ENCODE measurements around the gene SLC25A20.
"Not testable (repeated sequence)": the region's sequence is repeated elsewhere in the genome, so short reads cannot be mapped to it uniquely, and the experiment has no call there.

The SLC25A20 gene

GRCh38 chr3:48848816-48849515 is 49.7 kb downstream of the SLC25A20 start:
- DNase-seq (ENCODE audit: extremely low spot score, insufficient read length, low read depth) (no peak), FAIRE-seq (no peak)

- DNase-seq (ENCODE audit: extremely low spot score, insufficient read length, low read depth) (peak; percentile 96), FAIRE-seq (peak; percentile 93)
Measured at GRCh38 chr3:48847504-48848423, 50.9 kb downstream of the SLC25A20 start, which contains the start of gene PRKAR2A. Gene PRKAR2A (minus strand): TSS chr3:48847874. CDS start chr3:48847596, 278 bp downstream.

GRCh38 chr3:48847053-48847503 is 51.6 kb downstream of the SLC25A20 start:
- no peak for DNase-seq (ENCODE audit: extremely low spot score, insufficient read length, low read depth)
- FAIRE-seq: peak; percentile 70

- no peak for FAIRE-seq
Measured at GRCh38 chr3:48845170-48845569, 53.5 kb downstream of the SLC25A20 start.

GRCh38 chr3:48837163-48837562 is 61.5 kb downstream of the SLC25A20 start:
- DNase-seq (ENCODE audit: extremely low spot score, insufficient read length, low read depth) (no peak), FAIRE-seq (no peak)

More at GRCh38 chr3:48845170-48845569, 53.5 kb downstream of the SLC25A20 start:
- DNase-seq (ENCODE audit: extremely low spot score, insufficient read length, low read depth): no peak

GRCh38 chr3:48835650-48836366 is 62.9 kb downstream of the SLC25A20 start:
- no peak for DNase-seq (ENCODE audit: extremely low spot score, insufficient read length, low read depth)
- FAIRE-seq: no peak

GRCh38 chr3:48832684-48833083 is 66.0 kb downstream of the SLC25A20 start:
- FAIRE-seq (no peak), DNase-seq (ENCODE audit: extremely low spot score, insufficient read length, low read depth) (no peak)

GRCh38 chr3:48830715-48831114 is 68.0 kb downstream of the SLC25A20 start:
- FAIRE-seq (no peak), DNase-seq (ENCODE audit: extremely low spot score, insufficient read length, low read depth) (no peak)

- DNase-seq (ENCODE audit: extremely low spot score, insufficient read length, low read depth); FAIRE-seq: not testable (repeated sequence)
Measured at GRCh38 chr3:48829525-48829924, 69.2 kb downstream of the SLC25A20 start.

- not testable (repeated sequence) for FAIRE-seq; DNase-seq (ENCODE audit: extremely low spot score, insufficient read length, low read depth)
Measured at GRCh38 chr3:48827874-48828273, 70.8 kb downstream of the SLC25A20 start.

GRCh38 chr3:48826451-48826850 is 72.2 kb downstream of the SLC25A20 start:
- DNase-seq (ENCODE audit: extremely low spot score, insufficient read length, low read depth) (no peak), FAIRE-seq (no peak)

- FAIRE-seq (no peak), DNase-seq (ENCODE audit: extremely low spot score, insufficient read length, low read depth) (no peak)
Measured at GRCh38 chr3:48820612-48821324, 77.9 kb downstream of the SLC25A20 start.

- no peak for DNase-seq (ENCODE audit: extremely low spot score, insufficient read length, low read depth)
- no peak for FAIRE-seq
Measured at GRCh38 chr3:48819234-48820221, 79.2 kb downstream of the SLC25A20 start.

GRCh38 chr3:48811524-48811923 is 87.2 kb downstream of the SLC25A20 start:
- DNase-seq (ENCODE audit: extremely low spot score, insufficient read length, low read depth) (no peak), FAIRE-seq (no peak)

Measured in GM18507 (cell line).